GM18861 (cell line): Measurements from ENCODE around the gene PRDM16.

Source experiments
- ATAC-seq: cut with Tn5 transposase; IDR thresholded peaks from one replicate; pipeline ENCODE4 v1.9.1; 2021; ENCODE audit not compliant: unreplicated experiment

Gene PRDM16

GRCh38 chr1:3380469-3380868 is 311.5 kb downstream of the PRDM16 start:
- no peak for ATAC-seq

GRCh38 chr1:3381901-3382300 is 312.9 kb downstream of the PRDM16 start:
- no peak for ATAC-seq

- no peak for ATAC-seq
Measured at GRCh38 chr1:3382326-3383057, 313.5 kb downstream of the PRDM16 start.

GRCh38 chr1:3383679-3384078 is 314.7 kb downstream of the PRDM16 start:
- no peak for ATAC-seq

GRCh38 chr1:3384407-3384806 is 315.4 kb downstream of the PRDM16 start:
- ATAC-seq, result no peak

- no peak for ATAC-seq
Measured at GRCh38 chr1:3386205-3387002, 317.4 kb downstream of the PRDM16 start.

GRCh38 chr1:3387401-3387800 is 318.4 kb downstream of the PRDM16 start:
- no peak for ATAC-seq

GRCh38 chr1:3389093-3389833 is 320.3 kb downstream of the PRDM16 start:
- ATAC-seq, result no peak

GRCh38 chr1:3390291-3390690 is 321.3 kb downstream of the PRDM16 start:
- no peak for ATAC-seq

- ATAC-seq, result no peak
Measured at GRCh38 chr1:3391711-3392110, 322.7 kb downstream of the PRDM16 start.

GRCh38 chr1:3393024-3393986 is 324.3 kb downstream of the PRDM16 start:
- no peak for ATAC-seq

GRCh38 chr1:3393987-3394920 is 325.3 kb downstream of the PRDM16 start:
- no peak for ATAC-seq

- no peak for ATAC-seq
Measured at GRCh38 chr1:3396411-3396810, 327.4 kb downstream of the PRDM16 start.

GRCh38 chr1:3397311-3397710 is 328.3 kb downstream of the PRDM16 start:
- ATAC-seq, result no peak

- no peak for ATAC-seq
Measured at GRCh38 chr1:3398396-3399140, 329.6 kb downstream of the PRDM16 start.

- no peak for ATAC-seq
Measured at GRCh38 chr1:3399732-3400131, 330.7 kb downstream of the PRDM16 start.

- no peak for ATAC-seq
Measured at GRCh38 chr1:3401585-3402257, 332.7 kb downstream of the PRDM16 start.
